Vagina (tissue), 2 donors: Measurements from ENCODE around the gene MFSD6.

Source experiments
- POLR2A ChIP-seq, 2 donors: fragments of 450-650 bp; IDR thresholded peaks; one replicate each; pipeline ENCODE4 v1.6.1; 2017; ENCODE audit warnings: antibody characterized with exemption in 2 of 2, mild to moderate bottlenecking in 2 of 2, moderate library complexity in 2 of 2
- TF ChIP-seq, protein P1 (sequence below), 3 experiments: fragments of 450-650 bp in 2 of 3; fragments of 200-600 bp in 1 of 3; sonication (generic) in 1 of 3; IDR thresholded peaks; one replicate each; pipeline ENCODE4 v1.5.1; 2017 to 2019; ENCODE audit warnings: antibody characterized with exemption in 3 of 3, mild to moderate bottlenecking in 2 of 3, moderate library complexity in 2 of 3

DNA sequence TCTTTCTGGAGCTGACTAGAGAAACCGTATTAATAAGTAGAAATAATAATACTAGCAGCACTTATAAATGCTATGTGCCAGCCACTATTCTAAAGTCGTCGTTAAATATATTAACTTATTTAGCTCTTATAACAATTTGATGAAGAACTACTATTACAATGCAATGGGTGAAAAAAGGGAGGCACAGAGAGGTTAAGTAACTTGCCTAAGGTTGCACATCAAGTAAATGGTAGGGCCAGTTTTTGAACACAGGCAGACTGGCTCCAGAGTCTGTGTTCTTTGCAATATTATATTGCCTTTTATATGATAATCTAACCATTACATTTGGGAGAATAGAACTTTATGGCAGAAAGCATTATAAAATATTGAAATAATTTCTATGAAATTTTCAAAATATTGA lies 47.2 kb upstream of the MFSD6 start:
- TF ChIP-seq, protein P1, sequence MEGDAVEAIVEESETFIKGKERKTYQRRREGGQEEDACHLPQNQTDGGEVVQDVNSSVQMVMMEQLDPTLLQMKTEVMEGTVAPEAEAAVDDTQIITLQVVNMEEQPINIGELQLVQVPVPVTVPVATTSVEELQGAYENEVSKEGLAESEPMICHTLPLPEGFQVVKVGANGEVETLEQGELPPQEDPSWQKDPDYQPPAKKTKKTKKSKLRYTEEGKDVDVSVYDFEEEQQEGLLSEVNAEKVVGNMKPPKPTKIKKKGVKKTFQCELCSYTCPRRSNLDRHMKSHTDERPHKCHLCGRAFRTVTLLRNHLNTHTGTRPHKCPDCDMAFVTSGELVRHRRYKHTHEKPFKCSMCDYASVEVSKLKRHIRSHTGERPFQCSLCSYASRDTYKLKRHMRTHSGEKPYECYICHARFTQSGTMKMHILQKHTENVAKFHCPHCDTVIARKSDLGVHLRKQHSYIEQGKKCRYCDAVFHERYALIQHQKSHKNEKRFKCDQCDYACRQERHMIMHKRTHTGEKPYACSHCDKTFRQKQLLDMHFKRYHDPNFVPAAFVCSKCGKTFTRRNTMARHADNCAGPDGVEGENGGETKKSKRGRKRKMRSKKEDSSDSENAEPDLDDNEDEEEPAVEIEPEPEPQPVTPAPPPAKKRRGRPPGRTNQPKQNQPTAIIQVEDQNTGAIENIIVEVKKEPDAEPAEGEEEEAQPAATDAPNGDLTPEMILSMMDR (IDR thresholded peaks at IDR 0.05), result no peak
- TF ChIP-seq POLR2A (IDR thresholded peaks at IDR 0.05), result no peak
